Glutamatergic neuron (in vitro differentiated cells): Measurements from ENCODE around the gene RARB. TPM values are rescaled to one million over a fixed set of nuclear protein-coding genes. Genes with fewer than 3 reads are reported as not detected.

Experiments
- DNase-seq: peaks from one replicate; pipeline ENCODE4 v3.0.0; 2022
- H3K27ac Mint-ChIP-seq: one replicate; pipeline ENCODE4 v1.8.0; 2020; ENCODE audit warnings: mild to moderate bottlenecking, mixed read lengths, inconsistent platforms; ENCODE audit not compliant: unreplicated experiment
- H3K27me3 Mint-ChIP-seq: one replicate; pipeline ENCODE4 v1.8.0; 2020; ENCODE audit warnings: mild to moderate bottlenecking, moderate library complexity, mixed read lengths, inconsistent platforms; ENCODE audit not compliant: unreplicated experiment
- H3K36me3 Mint-ChIP-seq: one replicate; pipeline ENCODE4 v1.8.0; 2020; ENCODE audit warnings: mild to moderate bottlenecking, mixed read lengths, inconsistent platforms; ENCODE audit not compliant: unreplicated experiment
- H3K4me1 Mint-ChIP-seq: one replicate; pipeline ENCODE4 v1.8.0; 2020; ENCODE audit warnings: mild to moderate bottlenecking, low read depth, mixed read lengths, inconsistent platforms; ENCODE audit not compliant: unreplicated experiment
- H3K4me3 Mint-ChIP-seq: one replicate; pipeline ENCODE4 v1.8.0; 2020; ENCODE audit warnings: mild to moderate bottlenecking, mixed read lengths, inconsistent platforms; ENCODE audit not compliant: unreplicated experiment
- H3K9me3 Mint-ChIP-seq: one replicate; pipeline ENCODE4 v1.8.0; 2020; ENCODE audit warnings: mild to moderate bottlenecking, moderate library complexity, mixed read lengths, inconsistent platforms; ENCODE audit not compliant: unreplicated experiment
- CTCF ChIP-seq: fragments of 200-600 bp; sonication (generic); IDR thresholded peaks from one replicate; pipeline ENCODE4 v1.5.0; 2021; ENCODE audit not compliant: partially characterized antibody, unreplicated experiment
- total RNA-seq: library from RNA; stranded (reverse); fragmentation: NEBNext Ultra II Directional; extraction: Animal tissue kit (Norgen Biotek cat#: 25700); gene quantifications from one replicate; pipeline ENCODE4 v1.2.1, GENCODE V29; 2021; ENCODE audit not compliant: unreplicated experiment

The RARB gene
- total RNA-seq, 1 donor from 2014 or later, result 1.2 TPM

- H3K36me3 Mint-ChIP-seq, result no peaks in the 10 kb centered on the region
- TF ChIP-seq CTCF, result no peak
- no peaks in the 10 kb centered on the region for H3K9me3 Mint-ChIP-seq
- DNase-seq, result no peak
- no peak overlapping the region for H3K4me3 Mint-ChIP-seq
- H3K27ac Mint-ChIP-seq, result no peak overlapping the region
- H3K27me3 Mint-ChIP-seq, result no peaks in the 10 kb centered on the region
- H3K4me1 Mint-ChIP-seq, result peaks cover 9% of the 10 kb centered on the region
Measured at GRCh38 chr3:25478964-25479726, 51.1 kb downstream of the RARB start.

GRCh38 chr3:25479727-25480010 is 51.6 kb downstream of the RARB start:
- Mint-ChIP-seq H3K27ac (no peak overlapping the region), H3K36me3 (no peaks in the 10 kb centered on the region), H3K4me3 (no peak overlapping the region), H3K9me3 (no peaks in the 10 kb centered on the region), H3K27me3 (no peaks in the 10 kb centered on the region), H3K4me1 (peaks cover 9% of the 10 kb centered on the region)
- DNase-seq, result no peak
- no peak for TF ChIP-seq CTCF

GRCh38 chr3:25480811-25481210 is 52.7 kb downstream of the RARB start:
- Mint-ChIP-seq H3K27me3 (no peaks in the 10 kb centered on the region), H3K4me1 (peaks cover 13% of the 10 kb centered on the region), H3K27ac (no peak overlapping the region), H3K4me3 (no peak overlapping the region), H3K36me3 (no peaks in the 10 kb centered on the region), H3K9me3 (no peaks in the 10 kb centered on the region)
- no peak for DNase-seq
- no peak for TF ChIP-seq CTCF

GRCh38 chr3:25481386-25481785 is 53.3 kb downstream of the RARB start:
- Mint-ChIP-seq H3K27me3 (no peaks in the 10 kb centered on the region), H3K36me3 (no peaks in the 10 kb centered on the region), H3K4me3 (no peak overlapping the region), H3K9me3 (no peaks in the 10 kb centered on the region), H3K4me1 (peaks cover 13% of the 10 kb centered on the region), H3K27ac (no peak overlapping the region)
- DNase-seq, result no peak
- no peak for TF ChIP-seq CTCF

- no peak for DNase-seq
- no peak for TF ChIP-seq CTCF
- Mint-ChIP-seq H3K27ac (no peak overlapping the region), H3K9me3 (no peaks in the 10 kb centered on the region), H3K36me3 (no peaks in the 10 kb centered on the region), H3K27me3 (no peaks in the 10 kb centered on the region), H3K4me1 (peaks cover 10% of the 10 kb centered on the region), H3K4me3 (no peak overlapping the region)
Measured at GRCh38 chr3:25483456-25483855, 55.4 kb downstream of the RARB start.
